ENCODE measurements around the gene ACSM6. TPM values are rescaled to one million over a fixed set of nuclear protein-coding genes. Genes with fewer than 3 reads are reported as not detected.

Gene ACSM6
- total and polyA plus RNA-seq, 2 of the 8 experiments (the other 6 are each of a cell fraction or from before 2014, with no cell fraction given): 0.33 TPM; not detected in 1

- no peak overlapping the region for H4K5ac ChIP-seq (ENCODE audit: insufficient read length, low read depth, low read length)
- no peak overlapping the region for H2AFZ ChIP-seq (ENCODE audit: low read length)
- no peak overlapping the region for H2BK12ac ChIP-seq (ENCODE audit: low read depth, low read length)
- ChIA-PET CTCF (ENCODE audit: partially characterized antibody) (interaction anchor here (0.9 to 16.4 kb wide), 19 partner anchors 12 to 216 kb away, joined by 3 to 363 read pairs (median 15); no protein-coding TSS in a partner anchor), POLR2A (ENCODE audit: partially characterized antibody) (interaction anchor here (6.6 kb wide), 1 partner anchor 17 kb away, joined by 57 read pairs; no protein-coding TSS in a partner anchor)
- no peaks in the 10 kb centered on the region for H3K27me3 ChIP-seq (replicated peaks in 1 of 4; ENCODE audit: control insufficient read depth in 3 of 4, extremely low read depth in 1 of 4, insufficient read depth in 3 of 4, low read length in 3 of 4)
- H3K9ac ChIP-seq (replicated peaks in 1 of 4; ENCODE audit: extremely low read depth in 1 of 4, low read depth in 3 of 4, low read length in 3 of 4): no peak overlapping the region
- no peak overlapping the region for H2BK120ac ChIP-seq (replicated peaks; ENCODE audit: low read depth, low read length)
- H3K4ac ChIP-seq (replicated peaks; ENCODE audit: insufficient read length, low read depth, low read length): no peak overlapping the region
- no peaks in the 10 kb centered on the region for H4K20me1 ChIP-seq (replicated peaks in 1 of 2; ENCODE audit: control insufficient read depth in 1 of 2, insufficient read depth in 2 of 2, low read length in 2 of 2)
- H4K91ac ChIP-seq (replicated peaks; ENCODE audit: insufficient read length, low read length): no peak overlapping the region
- H3K4me1 ChIP-seq (replicated peaks in 1 of 4; ENCODE audit: control insufficient read depth in 3 of 4, insufficient read depth in 4 of 4, low read length in 3 of 4): peaks cover 0 to 11% (median 2%) of the 10 kb centered on the region in 4 experiments; a peak in 4 of 7 replicates
- no peak overlapping the region for H2BK15ac ChIP-seq (ENCODE audit: low read length)
- H2AK5ac ChIP-seq (ENCODE audit: low read depth, low read length): no peak overlapping the region
- no peak overlapping the region for H3K56ac ChIP-seq (replicated peaks; ENCODE audit: insufficient read length, low read depth, low read length)
- H3K79me2 ChIP-seq (ENCODE audit: control insufficient read depth in 1 of 2, insufficient read depth in 2 of 2, low read length in 2 of 2): peaks cover 0 to 21% of the 10 kb centered on the region in 2 experiments; a peak in 1 of 4 replicates
- peak in 1 of 2 experiments; percentile 47 for DNase-seq (ENCODE audit: low read depth in 1 of 2, low spot score in 2 of 2)
- FAIRE-seq: no peak
- H3K14ac ChIP-seq (ENCODE audit: insufficient read length): no peak overlapping the region
- H3K36me3 ChIP-seq (ENCODE audit: control insufficient read depth in 2 of 4, insufficient read depth in 4 of 4, low read length in 3 of 4): peaks cover 5 to 32% (median 17%) of the 10 kb centered on the region in 4 experiments
- H3K27ac ChIP-seq (ENCODE audit: low read depth, low read length): no peak overlapping the region
- 95% methylated on average over 7 of the region's 7 CpGs; no CpG with 5 or more reads in 1 of the 2 experiments for WGBS, 2 experiments (ENCODE audit: extremely low coverage in 1 of 2, insufficient coverage in 1 of 2, insufficient read length in 1 of 2, insufficient replicate concordance in 2 of 2, low coverage in 1 of 2, low lambda C conversion rate in 2 of 2, missing lambda C conversion rate in 1 of 2)
- H3K79me1 ChIP-seq (ENCODE audit: low read depth, low read length): peaks cover 4% of the 10 kb centered on the region; the same call in 1 of the 2 replicates
- H2BK20ac ChIP-seq (ENCODE audit: low read length): no peak overlapping the region
- no peak overlapping the region for H3K4me2 ChIP-seq (ENCODE audit: insufficient read depth in 1 of 2, low read depth in 2 of 2, low read length in 2 of 2)
- H3K23me2 ChIP-seq (ENCODE audit: low read depth, low read length): no peaks in the 10 kb centered on the region
- H3K9me3 ChIP-seq (ENCODE audit: insufficient read depth in 2 of 2, low read depth in 1 of 2, low read length in 1 of 2): no peaks in the 10 kb centered on the region
- no peak overlapping the region for H3K23ac ChIP-seq (ENCODE audit: insufficient read length)
- H3K4me3 ChIP-seq (ENCODE audit: extremely low read depth in 1 of 4, insufficient read depth in 2 of 4, low read depth in 3 of 4, low read length in 4 of 4): no peak overlapping the region
- no peak overlapping the region for H4K8ac ChIP-seq (ENCODE audit: extremely low read depth, insufficient read depth, low read length)
- no peak overlapping the region for H2BK5ac ChIP-seq (ENCODE audit: low read depth, low read length)
- H3K18ac ChIP-seq (ENCODE audit: extremely low read depth, low read length): no peak overlapping the region
- TF ChIP-seq SIN3A (conservative IDR thresholded peaks at IDR 0.05 in 1 of 2, IDR thresholded peaks at IDR 0.05 in 1 of 2; ENCODE audit: low read depth in 1 of 2, low read length in 2 of 2): no peak
- TF ChIP-seq NANOG (IDR thresholded peaks at IDR 0.05; ENCODE audit: insufficient read depth, low read depth, low read length, poor library complexity, severe bottlenecking): no peak
- TF ChIP-seq CHD2 (IDR thresholded peaks at IDR 0.05; ENCODE audit: low read length): no peak
- TF ChIP-seq SIX5 (IDR thresholded peaks at IDR 0.05; ENCODE audit: low read depth, low read length): no peak
- no peak for TF ChIP-seq JUND (IDR thresholded peaks at IDR 0.05; ENCODE audit: low read length)
- no peak for TF ChIP-seq E2F6 (IDR thresholded peaks at IDR 0.05)
- no peak for TF ChIP-seq MAX (IDR thresholded peaks at IDR 0.05)
- no peak for TF ChIP-seq EZH2 (IDR thresholded peaks at IDR 0.05; ENCODE audit: low read depth, low read length, severe bottlenecking)
- TF ChIP-seq ASH2L (IDR thresholded peaks at IDR 0.05; ENCODE audit: low read length): no peak
- no peak for TF ChIP-seq RBBP5 (IDR thresholded peaks at IDR 0.05; ENCODE audit: borderline replicate concordance, low read depth, low read length)
These were observed 54.0 kb downstream of the ACSM6 start for GRCh38 chr10:95247881-95248583.

Measured in H1 (cell line).